ENCODE data around the gene IP6K1. TPM values are rescaled to one million over a fixed set of nuclear protein-coding genes. Genes with fewer than 3 reads are reported as not detected.
A peak's percentile ranks its signal among the peaks of the same experiment; 100 is the strongest.

IP6K1 gene
- total RNA-seq, 1 experiment from 2014 or later: 32.2 TPM

GRCh38 chr3:49721596-49721895 lies 64.8 kb downstream of the IP6K1 start:
- TF ChIP-seq MLX (CRISPR knock-in tag; IDR thresholded peaks at IDR 0.05): no peak
- TF ChIP-seq TEAD4 (CRISPR knock-in tag; IDR thresholded peaks at IDR 0.05): no peak
- no peak for TF ChIP-seq ZNF396 (CRISPR knock-in tag; IDR thresholded peaks at IDR 0.05; ENCODE audit: borderline replicate concordance)
- TF ChIP-seq ZNF423 (CRISPR knock-in tag; IDR thresholded peaks at IDR 0.05): no peak
- H3K27ac Mint-ChIP-seq: no peak overlapping the region
- ChIA-PET CTCF (interaction anchor here (0.9 kb wide), 1 partner anchor 21 kb away, joined by 3 read pairs; no protein-coding TSS in a partner anchor), POLR2A (no interaction called here)
- no peaks in the 10 kb centered on the region for H3K27me3 Mint-ChIP-seq (ENCODE audit: low read depth)
- H3K4me3 Mint-ChIP-seq: no peak overlapping the region
- ATAC-seq (no peak), DNase-seq (ENCODE audit: low spot score) (no peak)
- H3K9me3 Mint-ChIP-seq: no peaks in the 10 kb centered on the region
- H3K36me3 Mint-ChIP-seq: peaks cover 12% of the 10 kb centered on the region
- H3K4me1 Mint-ChIP-seq: peaks cover 16% of the 10 kb centered on the region

DNA sequence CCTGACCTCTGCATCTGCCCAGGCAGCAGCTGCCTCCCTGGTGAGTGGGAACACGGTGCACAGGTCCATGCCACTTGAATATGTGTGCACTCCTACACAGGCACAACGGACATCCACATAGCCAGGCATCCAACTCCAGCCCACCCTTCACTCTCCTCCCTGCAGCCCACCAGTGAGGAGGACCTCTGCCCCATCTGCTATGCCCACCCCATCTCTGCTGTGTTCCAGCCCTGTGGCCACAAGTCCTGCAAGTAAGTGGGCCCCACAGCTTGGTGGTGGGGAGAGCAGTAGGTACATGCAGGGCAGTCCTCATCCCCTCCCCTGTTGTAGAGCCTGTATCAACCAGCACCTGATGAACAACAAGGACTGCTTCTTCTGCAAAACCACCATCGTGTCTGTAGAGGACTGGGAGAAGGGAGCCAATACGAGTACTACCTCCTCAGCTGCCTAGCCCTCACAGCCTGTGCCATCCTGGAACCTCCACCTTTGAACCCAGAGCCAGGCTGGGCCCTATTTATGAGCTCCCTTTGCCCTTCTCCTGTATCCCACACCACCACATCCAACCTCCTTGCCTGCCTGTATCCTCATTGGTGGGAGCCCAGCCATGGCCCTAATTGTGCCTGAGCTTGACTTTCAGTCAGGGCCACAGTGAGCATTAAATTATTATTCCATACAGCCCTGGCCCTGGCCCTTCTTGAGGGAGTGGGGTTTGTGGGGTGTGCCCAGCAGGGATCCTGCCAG lies 65.3 kb downstream of the IP6K1 start:
- no peaks in the 10 kb centered on the region for H3K9me3 Mint-ChIP-seq
- no peaks in the 10 kb centered on the region for H3K27me3 Mint-ChIP-seq (ENCODE audit: low read depth)
- POLR2A ChIA-PET: no interaction called here
- DNase-seq (ENCODE audit: low spot score): no peak
- peaks cover 16% of the 10 kb centered on the region for H3K4me1 Mint-ChIP-seq
- H3K36me3 Mint-ChIP-seq: peaks cover 12% of the 10 kb centered on the region
- no peak overlapping the region for H3K4me3 Mint-ChIP-seq
- no peak for ATAC-seq
- TF ChIP-seq, protein P1, sequence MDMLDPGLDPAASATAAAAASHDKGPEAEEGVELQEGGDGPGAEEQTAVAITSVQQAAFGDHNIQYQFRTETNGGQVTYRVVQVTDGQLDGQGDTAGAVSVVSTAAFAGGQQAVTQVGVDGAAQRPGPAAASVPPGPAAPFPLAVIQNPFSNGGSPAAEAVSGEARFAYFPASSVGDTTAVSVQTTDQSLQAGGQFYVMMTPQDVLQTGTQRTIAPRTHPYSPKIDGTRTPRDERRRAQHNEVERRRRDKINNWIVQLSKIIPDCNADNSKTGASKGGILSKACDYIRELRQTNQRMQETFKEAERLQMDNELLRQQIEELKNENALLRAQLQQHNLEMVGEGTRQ (CRISPR knock-in tag; IDR thresholded peaks at IDR 0.05): no peak
- 0 out of 2 replicates have a peak, but pooled peaks have one; percentile 23 for TF ChIP-seq TCF7 (CRISPR knock-in tag; IDR thresholded peaks at IDR 0.05; ENCODE audit: low read depth)
- H3K27ac Mint-ChIP-seq: no peak overlapping the region
- CTCF ChIA-PET: interaction anchor here (0.6 to 4.4 kb wide), 2 partner anchors 154 to 181 kb away, joined by 3 to 23 read pairs; no protein-coding TSS in a partner anchor

DNA sequence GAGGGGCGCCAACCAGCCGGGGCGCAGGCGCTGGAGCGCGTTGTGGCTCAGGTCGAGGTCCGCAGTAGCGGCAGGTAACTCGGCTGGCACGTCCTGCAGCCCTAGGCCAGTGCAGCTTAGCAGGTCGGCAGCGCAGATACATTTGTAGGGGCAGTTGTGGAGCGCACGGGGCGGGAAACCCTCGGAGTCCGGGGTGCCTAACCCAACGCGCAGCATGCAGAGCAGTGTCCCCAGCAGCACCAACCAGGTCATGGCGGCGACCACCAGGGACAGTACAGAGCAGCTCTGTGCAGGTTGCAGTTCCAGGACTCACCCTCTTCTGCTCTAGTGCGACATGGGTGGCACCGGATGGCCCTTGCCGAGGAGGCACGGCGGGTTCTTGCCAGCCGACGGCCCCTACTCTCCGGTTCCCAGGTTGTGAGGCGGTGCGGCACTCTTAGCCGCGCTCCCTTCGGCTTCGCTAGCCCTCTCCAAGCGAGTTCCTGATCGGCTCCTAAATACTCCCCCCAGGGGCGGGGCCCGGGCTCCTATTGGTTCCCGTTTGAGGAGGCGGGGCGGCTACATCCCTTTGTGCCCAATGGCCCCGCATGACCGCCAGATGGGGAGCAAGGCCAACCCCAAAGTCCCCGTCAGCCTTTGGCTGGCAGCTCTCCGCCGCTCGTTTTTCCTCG lies 67.0 kb downstream of the IP6K1 start, which contains the start of gene AMIGO3:
TSS of gene AMIGO3 (minus strand) at position 471 of the 671 bp plus-strand sequence. CDS start at position 252, 219 bp downstream.
- Mint-ChIP-seq H3K36me3 (peaks cover 12% of the 10 kb centered on the region), H3K4me3 (peak within 1 kb of the TSS; percentile 92), H3K4me1 (peaks cover 13% of the 10 kb centered on the region), H3K27ac (peak within 1 kb of the TSS; percentile 92), H3K9me3 (no peaks in the 10 kb centered on the region), H3K27me3 (ENCODE audit: low read depth) (no peaks in the 10 kb centered on the region)
- POLR2A ChIA-PET: interaction anchor here (0.6 to 2.0 kb wide), 6 partner anchors 16 to 241 kb away, joined by 3 to 7 read pairs (median 6); partner anchors contain the start of gene IP6K1
- ATAC-seq (peak; percentile 66), DNase-seq (ENCODE audit: low spot score) (peak; percentile 98)
- CTCF ChIA-PET: interaction anchor here (0.5 to 4.4 kb wide), 25 partner anchors 9 to 1230 kb away, joined by 3 to 45 read pairs (median 4); partner anchors contain the start of genes INKA1 and IP6K1
- peak; percentile 60; the same call in 1 of the 2 replicates for TF ChIP-seq ETV6 (CRISPR knock-in tag; IDR thresholded peaks at IDR 0.05)
- no peak for TF ChIP-seq RORB (CRISPR knock-in tag; IDR thresholded peaks at IDR 0.05)
- no peak for TF ChIP-seq KAT7 (CRISPR knock-in tag; IDR thresholded peaks at IDR 0.05; ENCODE audit: borderline replicate concordance)
- TF ChIP-seq ZNF232 (CRISPR knock-in tag; IDR thresholded peaks at IDR 0.05): peak; percentile 78
- TF ChIP-seq ATF6 (CRISPR knock-in tag; IDR thresholded peaks at IDR 0.05): no peak
- peak; percentile 62; the same call in 1 of the 2 replicates for TF ChIP-seq PRRX2 (CRISPR knock-in tag; IDR thresholded peaks at IDR 0.05)
- TF ChIP-seq ATF1 (CRISPR knock-in tag; IDR thresholded peaks at IDR 0.05): peak; percentile 82; the same call in 1 of the 2 replicates
- TF ChIP-seq ZNF121 (CRISPR knock-in tag; IDR thresholded peaks at IDR 0.05): no peak
- TF ChIP-seq, protein P2, sequence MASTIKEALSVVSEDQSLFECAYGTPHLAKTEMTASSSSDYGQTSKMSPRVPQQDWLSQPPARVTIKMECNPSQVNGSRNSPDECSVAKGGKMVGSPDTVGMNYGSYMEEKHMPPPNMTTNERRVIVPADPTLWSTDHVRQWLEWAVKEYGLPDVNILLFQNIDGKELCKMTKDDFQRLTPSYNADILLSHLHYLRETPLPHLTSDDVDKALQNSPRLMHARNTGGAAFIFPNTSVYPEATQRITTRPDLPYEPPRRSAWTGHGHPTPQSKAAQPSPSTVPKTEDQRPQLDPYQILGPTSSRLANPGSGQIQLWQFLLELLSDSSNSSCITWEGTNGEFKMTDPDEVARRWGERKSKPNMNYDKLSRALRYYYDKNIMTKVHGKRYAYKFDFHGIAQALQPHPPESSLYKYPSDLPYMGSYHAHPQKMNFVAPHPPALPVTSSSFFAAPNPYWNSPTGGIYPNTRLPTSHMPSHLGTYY (CRISPR knock-in tag; IDR thresholded peaks at IDR 0.05): peak; percentile 5; the same call in 1 of the 2 replicates
- TF ChIP-seq CREB1 (CRISPR knock-in tag; IDR thresholded peaks at IDR 0.05): peak; percentile 62; the same call in 1 of the 2 replicates
- TF ChIP-seq FOXK1 (CRISPR knock-in tag; IDR thresholded peaks at IDR 0.05): 0 out of 2 replicates have a peak, but pooled peaks have one; percentile 15
- 0 out of 2 replicates have a peak, but pooled peaks have one; percentile 29 for TF ChIP-seq E2F1 (CRISPR knock-in tag; IDR thresholded peaks at IDR 0.05)
- peak; percentile 59 for TF ChIP-seq SP1 (CRISPR knock-in tag; conservative IDR thresholded peaks at IDR 0.05)
- TF ChIP-seq ZBTB21 (CRISPR knock-in tag; IDR thresholded peaks at IDR 0.05; ENCODE audit: borderline replicate concordance): no peak; the same call in 1 of the 2 replicates
- no peak for TF ChIP-seq NFE2L1 (CRISPR knock-in tag; IDR thresholded peaks at IDR 0.05)
- 0 out of 2 replicates have a peak, but pooled peaks have one; percentile 60 for TF ChIP-seq ZNF138 (CRISPR knock-in tag; conservative IDR thresholded peaks at IDR 0.05)
- TF ChIP-seq OVOL2 (CRISPR knock-in tag; IDR thresholded peaks at IDR 0.05; ENCODE audit: borderline replicate concordance): peak; percentile 38; the same call in 1 of the 2 replicates
- TF ChIP-seq IRF2 (CRISPR knock-in tag; IDR thresholded peaks at IDR 0.05; ENCODE audit: borderline replicate concordance, low read depth): no peak
- 0 out of 2 replicates have a peak, but pooled peaks have one; percentile 70 for TF ChIP-seq SMAD3 (CRISPR knock-in tag; IDR thresholded peaks at IDR 0.05; ENCODE audit: borderline replicate concordance)
